Fibroblast of lung (primary cell): ENCODE data around the gene CILP. TPM values are rescaled to one million over a fixed set of nuclear protein-coding genes. Genes with fewer than 3 reads are reported as not detected.

Experiments used
- DNase-seq, 2 donors: peaks; one replicate each; pipeline versions ENCODE4 v3.0.0 to v3.0.0-alpha.2; 2010; ENCODE audit warnings: low read depth in 2 of 2
- H2AFZ ChIP-seq: 2 replicates; pipeline ENCODE4 v1.5.1; 2012; ENCODE audit warnings: low read length, control low read depth, inconsistent platforms
- H3K27ac ChIP-seq: 2 replicates; pipeline ENCODE4 v1.5.1; 2011; ENCODE audit warnings: low read length, control low read depth; ENCODE audit not compliant: insufficient read depth
- H3K27me3 ChIP-seq: 2 replicates; pipeline ENCODE4 v1.5.1; 2011; ENCODE audit warnings: mild to moderate bottlenecking, low read length; ENCODE audit not compliant: control insufficient read depth, insufficient read depth
- H3K36me3 ChIP-seq: 2 replicates; pipeline ENCODE4 v1.5.1; 2011; ENCODE audit warnings: low read length; ENCODE audit not compliant: control insufficient read depth, insufficient read depth
- H3K4me1 ChIP-seq: 2 replicates; pipeline ENCODE4 v1.5.1; 2011; ENCODE audit warnings: low read length; ENCODE audit not compliant: control insufficient read depth, insufficient read depth; ENCODE audit errors: extremely low read depth
- H3K4me2 ChIP-seq: 2 replicates; pipeline ENCODE4 v1.5.1; 2011; ENCODE audit warnings: low read length, control low read depth; ENCODE audit not compliant: insufficient read depth; ENCODE audit errors: extremely low read depth
- H3K4me3 ChIP-seq, 4 experiments: fragments of 200-600 bp in 1 of 4; sonication (generic) in 1 of 4; replicated peaks in 1 of 4; 2 replicates each; pipeline ENCODE4 v1.5.1; 2011 to 2016; ENCODE audit warnings: low read length in 4 of 4, low read depth in 3 of 4, mild to moderate bottlenecking in 3 of 4, control low read depth in 2 of 4, inconsistent platforms in 1 of 4, mixed read lengths in 1 of 4; ENCODE audit not compliant: insufficient read depth in 1 of 4; ENCODE audit errors: control extremely low read depth in 1 of 4
- H3K79me2 ChIP-seq: 2 replicates; pipeline ENCODE4 v1.5.1; 2012; ENCODE audit warnings: mild to moderate bottlenecking, low read length, inconsistent platforms; ENCODE audit not compliant: control insufficient read depth, insufficient read depth
- H3K9ac ChIP-seq: 2 replicates; pipeline ENCODE4 v1.5.1; 2011; ENCODE audit warnings: mild to moderate bottlenecking, low read length, control low read depth; ENCODE audit not compliant: insufficient read depth
- H3K9me3 ChIP-seq: 2 replicates; pipeline ENCODE4 v1.5.1; 2012; ENCODE audit warnings: low read depth, low read length; ENCODE audit not compliant: control insufficient read depth, insufficient read depth
- H4K20me1 ChIP-seq: 2 replicates; pipeline ENCODE4 v1.5.1; 2011; ENCODE audit warnings: low read length; ENCODE audit not compliant: control insufficient read depth, insufficient read depth; ENCODE audit errors: extremely low read depth
- CTCF ChIP-seq, 2 donors: IDR thresholded peaks in 1 of 2; conservative IDR thresholded peaks in 1 of 2; 1 replicate in 1 of 2; 2 replicates in 1 of 2; pipeline ENCODE4 v1.5.1; 2011 to 2012; ENCODE audit warnings: low read length in 2 of 2, control low read depth in 1 of 2, inconsistent platforms in 1 of 2, low read depth in 1 of 2, mild to moderate bottlenecking in 1 of 2
- EZH2 ChIP-seq: IDR thresholded peaks from 2 replicates; pipeline ENCODE4 v1.5.1; 2012; ENCODE audit warnings: low read length, control low read depth, mild to moderate bottlenecking; ENCODE audit errors: missing control alignments
- polyA plus RNA-seq, 2 donors: library from polyadenylated mRNA; depleted of rRNA in 1 of 2; stranded (reverse) in 1 of 2; unstranded in 1 of 2; fragments of >200 nt; gene quantifications; 2 replicates each; pipeline ENCODE4 v1.2.1, GENCODE V29; 2011 to 2012; ENCODE audit warnings: missing spikeins in 1 of 2
- total RNA-seq: library from RNA; depleted of rRNA; stranded (reverse); fragments of >200 nt; gene quantifications from 2 replicates; pipeline ENCODE4 v1.2.1, GENCODE V29; 2014

CILP gene
- total and polyA plus RNA-seq, 2 donors (not counting 1 experiment from before 2014, with no cell fraction given) = 0.06 to 0.17 TPM

- no peak overlapping the region for H3K4me3 ChIP-seq
- H3K79me2 ChIP-seq = no peaks in the 10 kb centered on the region
- no peaks in the 10 kb centered on the region for H3K4me1 ChIP-seq
- H3K27me3 ChIP-seq = no peaks in the 10 kb centered on the region
- no peaks in the 10 kb centered on the region for H4K20me1 ChIP-seq
- H3K9ac ChIP-seq = no peak overlapping the region
- no peak overlapping the region for H3K4me2 ChIP-seq
- no peaks in the 10 kb centered on the region for H3K36me3 ChIP-seq
- DNase-seq = peak in 1 of 2 donors; percentile 73
- no peak overlapping the region for H2AFZ ChIP-seq
- TF ChIP-seq CTCF (conservative IDR thresholded peaks at IDR 0.05 in 1 of 2, IDR thresholded peaks at IDR 0.05 in 1 of 2; ENCODE audit: low read depth in 1 of 2, low read length in 2 of 2) (no peak), EZH2 (no peak)
- H3K27ac ChIP-seq = no peak overlapping the region
- H3K9me3 ChIP-seq = no peaks in the 10 kb centered on the region
Measured at GRCh38 chr15:65258375-65259262, 47.3 kb upstream of the CILP start.

- no peaks in the 10 kb centered on the region for H3K4me1 ChIP-seq
- H3K79me2 ChIP-seq = no peaks in the 10 kb centered on the region
- no peak overlapping the region for H2AFZ ChIP-seq
- DNase-seq = no peak
- H3K27me3 ChIP-seq = no peaks in the 10 kb centered on the region
- H4K20me1 ChIP-seq = no peaks in the 10 kb centered on the region
- no peak overlapping the region for H3K4me2 ChIP-seq
- H3K27ac ChIP-seq = no peak overlapping the region
- TF ChIP-seq CTCF (conservative IDR thresholded peaks at IDR 0.05 in 1 of 2, IDR thresholded peaks at IDR 0.05 in 1 of 2; ENCODE audit: low read depth in 1 of 2, low read length in 2 of 2) (no peak), EZH2 (no peak)
- no peaks in the 10 kb centered on the region for H3K9me3 ChIP-seq
- no peak overlapping the region for H3K4me3 ChIP-seq
- H3K36me3 ChIP-seq = no peaks in the 10 kb centered on the region
- no peak overlapping the region for H3K9ac ChIP-seq
Measured at GRCh38 chr15:65255486-65256140, 44.3 kb upstream of the CILP start.

- H3K9ac ChIP-seq = no peak overlapping the region
- no peaks in the 10 kb centered on the region for H3K9me3 ChIP-seq
- H3K79me2 ChIP-seq = no peaks in the 10 kb centered on the region
- H3K4me2 ChIP-seq = no peak overlapping the region
- H3K36me3 ChIP-seq = no peaks in the 10 kb centered on the region
- H3K4me3 ChIP-seq = no peak overlapping the region
- TF ChIP-seq EZH2 (no peak), CTCF (conservative IDR thresholded peaks at IDR 0.05 in 1 of 2, IDR thresholded peaks at IDR 0.05 in 1 of 2; ENCODE audit: low read depth in 1 of 2, low read length in 2 of 2) (no peak)
- no peak for DNase-seq
- H4K20me1 ChIP-seq = no peaks in the 10 kb centered on the region
- H2AFZ ChIP-seq = no peak overlapping the region
- no peaks in the 10 kb centered on the region for H3K27me3 ChIP-seq
- H3K27ac ChIP-seq = no peak overlapping the region
- H3K4me1 ChIP-seq = no peaks in the 10 kb centered on the region
Measured at GRCh38 chr15:65254758-65255157, 43.5 kb upstream of the CILP start.
